Measurements from ENCODE around the gene C16orf96. TPM values are rescaled to one million over a fixed set of nuclear protein-coding genes. Genes with fewer than 3 reads are reported as not detected.
A peak's percentile ranks its signal among the peaks of the same experiment; 100 is the strongest.

C16orf96 gene
- total RNA-seq, 2 experiments from 2014 or later: 0.13 TPM

DNA sequence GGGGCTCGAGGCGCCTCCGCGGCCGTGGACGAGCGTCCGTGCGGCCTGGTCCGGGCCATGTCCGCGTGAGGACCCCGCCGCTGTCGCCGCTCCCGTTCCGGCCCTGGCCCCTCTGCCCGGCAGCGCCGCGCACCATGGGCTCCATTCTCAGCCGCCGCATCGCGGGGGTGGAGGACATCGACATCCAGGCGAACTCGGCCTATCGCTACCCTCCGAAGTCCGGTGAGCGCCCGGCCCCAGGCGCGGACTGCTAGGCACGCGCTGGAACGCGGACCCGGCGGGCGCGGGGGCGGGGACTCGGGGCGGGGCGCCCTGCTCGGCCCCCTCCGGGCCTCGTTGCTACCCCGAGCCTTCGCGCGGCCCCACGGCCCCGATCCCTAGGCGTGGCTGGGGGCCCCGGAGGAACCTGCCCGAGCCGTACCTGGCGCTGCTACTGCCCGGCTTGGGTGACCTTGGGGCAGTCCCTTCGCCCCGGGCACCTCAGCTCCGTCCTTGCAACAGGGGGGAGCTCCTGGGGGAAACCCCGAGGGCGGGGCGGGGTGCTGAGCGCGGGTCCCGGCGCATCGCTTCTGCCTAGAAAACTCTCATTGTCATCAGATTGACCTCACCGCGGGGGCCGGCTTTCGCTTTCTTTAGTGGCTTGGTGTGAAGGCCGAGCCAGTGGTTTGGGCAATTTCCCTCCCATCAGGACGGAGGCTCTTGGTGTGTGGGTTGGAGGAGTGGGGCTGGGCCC lies 68.9 kb downstream of the C16orf96 start:
- H3K4me3 Mint-ChIP-seq: peak overlapping the region; percentile 99
- DNase-seq (peak; percentile 77), ATAC-seq (peak; percentile 40)
- ChIA-PET CTCF (interaction anchor here (0.6 to 3.1 kb wide), 25 partner anchors 8 to 352 kb away, joined by 3 to 32 read pairs (median 5); partner anchors contain the start of genes ANKS3, CORO7, DNAAF8 and ROGDI), POLR2A (interaction anchor here (0.6 to 1.4 kb wide), 6 partner anchors 9 to 149 kb away, joined by 3 to 5 read pairs (median 3); partner anchors contain the start of gene HMOX2)
- peaks cover 36% of the 10 kb centered on the region for H3K4me1 Mint-ChIP-seq (ENCODE audit: low read depth)
- H3K27me3 Mint-ChIP-seq (ENCODE audit: low read depth): no peaks in the 10 kb centered on the region
- no peaks in the 10 kb centered on the region for H3K9me3 Mint-ChIP-seq (ENCODE audit: insufficient read depth)
- peak overlapping the region; percentile 97 for H3K27ac Mint-ChIP-seq
- H3K36me3 Mint-ChIP-seq (ENCODE audit: low read depth): peaks cover 24% of the 10 kb centered on the region

DNA sequence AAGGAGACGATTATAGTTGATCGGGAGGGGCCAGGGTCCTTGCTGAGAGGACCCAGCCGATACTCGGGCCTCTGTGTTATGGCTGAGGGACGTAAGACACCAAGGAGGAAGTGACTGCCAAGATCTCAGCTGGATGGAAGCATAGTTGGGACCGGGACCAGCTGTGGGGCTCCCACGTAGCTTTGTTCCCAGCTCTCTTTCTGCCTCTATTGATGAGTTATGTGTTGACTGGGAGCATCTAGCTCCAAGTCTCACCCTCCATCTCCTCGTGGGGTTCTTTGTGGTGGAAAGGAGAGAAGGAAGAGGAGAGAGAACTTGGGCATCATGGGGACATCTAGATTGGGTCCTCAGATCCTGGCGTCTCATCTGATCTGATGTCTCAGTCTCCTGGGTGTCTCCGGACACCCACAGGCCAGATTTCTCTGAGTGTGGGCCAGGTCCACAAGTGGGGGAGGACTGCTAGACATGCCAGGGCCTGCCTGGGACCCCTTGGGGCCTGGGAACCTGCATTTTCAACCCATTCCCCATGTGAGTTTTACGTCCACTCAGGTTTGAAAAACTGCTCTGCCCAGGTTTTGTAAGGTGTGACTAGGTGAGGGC lies 69.5 kb downstream of the C16orf96 start:
- no peaks in the 10 kb centered on the region for H3K9me3 Mint-ChIP-seq (ENCODE audit: insufficient read depth)
- ChIA-PET POLR2A (interaction anchor here (0.6 to 1.5 kb wide), 4 partner anchors 9 to 186 kb away, joined by 3 to 8 read pairs (median 4); no protein-coding TSS in a partner anchor), CTCF (interaction anchor here (1.0 to 3.1 kb wide), 5 partner anchors 9 to 114 kb away, joined by 5 to 27 read pairs (median 6); no protein-coding TSS in a partner anchor)

DNA sequence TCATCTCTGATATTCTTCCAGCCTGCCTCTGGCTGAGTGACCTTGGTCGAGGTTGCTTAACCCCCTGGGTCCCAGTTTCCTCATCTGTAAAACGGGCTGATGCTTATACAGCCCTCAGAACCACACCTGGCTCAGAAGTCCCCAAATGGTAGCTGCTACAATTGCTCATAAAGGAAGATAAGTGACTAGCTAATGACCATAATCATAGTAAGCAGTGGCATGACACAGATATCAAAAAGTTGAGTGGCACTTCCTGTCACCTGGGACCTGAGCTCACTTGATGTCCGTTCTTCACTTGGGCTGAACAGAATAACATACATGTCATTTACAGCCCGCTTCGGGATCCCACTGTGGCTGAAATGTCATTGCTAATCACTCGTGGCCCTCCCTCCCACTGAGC lies 70.3 kb downstream of the C16orf96 start:
- Mint-ChIP-seq H3K9me3 (ENCODE audit: insufficient read depth) (peaks cover 5% of the 10 kb centered on the region), H3K27ac (peak overlapping the region; percentile 81), H3K27me3 (ENCODE audit: low read depth) (no peaks in the 10 kb centered on the region), H3K36me3 (ENCODE audit: low read depth) (peaks cover 31% of the 10 kb centered on the region), H3K4me3 (peak overlapping the region; percentile 99), H3K4me1 (ENCODE audit: low read depth) (peaks cover 41% of the 10 kb centered on the region)
- POLR2A ChIA-PET: interaction anchor here (0.6 to 1.5 kb wide), 2 partner anchors 10 to 66 kb away, joined by 3 to 8 read pairs; no protein-coding TSS in a partner anchor
- CTCF ChIA-PET: interaction anchor here (0.9 to 3.1 kb wide), 3 partner anchors 10 to 49 kb away, joined by 3 to 27 read pairs (median 7); no protein-coding TSS in a partner anchor
- no peak for DNase-seq
- ATAC-seq: no peak

More for the DNA sequence above, 69.5 kb downstream of the C16orf96 start:
- peaks cover 24% of the 10 kb centered on the region for H3K36me3 Mint-ChIP-seq (ENCODE audit: low read depth)
- DNase-seq (no peak), ATAC-seq (no peak)
- peak overlapping the region; percentile 99 for H3K4me3 Mint-ChIP-seq
- peaks cover 36% of the 10 kb centered on the region for H3K4me1 Mint-ChIP-seq (ENCODE audit: low read depth)
- H3K27ac Mint-ChIP-seq: peak overlapping the region; percentile 97
- no peaks in the 10 kb centered on the region for H3K27me3 Mint-ChIP-seq (ENCODE audit: low read depth)

DNA sequence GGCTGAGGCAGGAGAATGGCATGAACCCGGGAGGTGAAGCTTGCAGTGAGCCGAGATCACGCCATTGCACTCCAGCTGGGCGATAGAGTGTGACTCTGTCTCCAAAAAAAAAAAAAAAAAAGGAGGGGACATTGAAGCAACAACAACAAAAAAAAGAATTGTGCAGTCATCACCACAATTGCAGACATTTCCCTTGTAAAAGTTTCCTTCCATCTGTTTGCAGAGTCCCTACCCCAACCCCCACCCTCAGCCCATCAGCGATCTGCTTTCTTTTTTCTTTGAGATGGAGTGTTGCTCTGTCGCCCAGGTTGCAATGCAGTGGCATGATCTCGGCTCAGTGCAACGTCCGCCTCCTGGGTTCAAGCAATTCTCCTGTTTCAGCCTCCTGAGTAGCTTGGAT lies 72.1 kb downstream of the C16orf96 start:
- Mint-ChIP-seq H3K4me3 (no peak overlapping the region), H3K9me3 (ENCODE audit: insufficient read depth) (peaks cover 10% of the 10 kb centered on the region), H3K27me3 (ENCODE audit: low read depth) (no peaks in the 10 kb centered on the region), H3K36me3 (ENCODE audit: low read depth) (peaks cover 38% of the 10 kb centered on the region), H3K4me1 (ENCODE audit: low read depth) (peaks cover 38% of the 10 kb centered on the region), H3K27ac (no peak overlapping the region)
- no peak for DNase-seq
- ChIA-PET CTCF (no interaction called here), POLR2A (no interaction called here)
- no peak for ATAC-seq

DNA sequence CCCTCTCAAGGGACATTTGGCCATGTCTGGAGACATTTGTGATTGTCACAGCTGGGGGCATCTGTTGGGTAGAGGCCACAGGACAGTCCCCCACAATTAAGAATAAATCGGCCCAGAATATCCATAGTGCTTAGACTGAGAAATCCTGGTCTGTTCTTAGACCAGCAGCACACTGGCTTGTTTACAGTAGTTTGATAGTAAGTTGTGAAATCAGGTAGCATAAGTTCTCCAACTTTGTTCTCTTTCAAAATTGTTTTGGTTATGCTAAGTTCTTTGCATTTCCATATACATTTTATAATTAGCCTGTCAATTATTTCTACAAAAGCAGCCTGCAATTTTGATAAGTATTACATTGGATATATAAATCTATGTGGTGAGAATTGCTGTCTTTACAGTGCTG lies 75.3 kb downstream of the C16orf96 start:
- DNase-seq: no peak
- POLR2A ChIA-PET: no interaction called here
- H3K4me3 Mint-ChIP-seq: no peak overlapping the region
- CTCF ChIA-PET: interaction anchor here (0.7 kb wide), 1 partner anchor 18 kb away, joined by 3 read pairs; no protein-coding TSS in a partner anchor
- ATAC-seq: no peak
- H3K4me1 Mint-ChIP-seq (ENCODE audit: low read depth): peaks cover 20% of the 10 kb centered on the region
- H3K27me3 Mint-ChIP-seq (ENCODE audit: low read depth): no peaks in the 10 kb centered on the region
- no peak overlapping the region for H3K27ac Mint-ChIP-seq
- H3K9me3 Mint-ChIP-seq (ENCODE audit: insufficient read depth): peaks cover 10% of the 10 kb centered on the region
- H3K36me3 Mint-ChIP-seq (ENCODE audit: low read depth): peaks cover 43% of the 10 kb centered on the region

DNA sequence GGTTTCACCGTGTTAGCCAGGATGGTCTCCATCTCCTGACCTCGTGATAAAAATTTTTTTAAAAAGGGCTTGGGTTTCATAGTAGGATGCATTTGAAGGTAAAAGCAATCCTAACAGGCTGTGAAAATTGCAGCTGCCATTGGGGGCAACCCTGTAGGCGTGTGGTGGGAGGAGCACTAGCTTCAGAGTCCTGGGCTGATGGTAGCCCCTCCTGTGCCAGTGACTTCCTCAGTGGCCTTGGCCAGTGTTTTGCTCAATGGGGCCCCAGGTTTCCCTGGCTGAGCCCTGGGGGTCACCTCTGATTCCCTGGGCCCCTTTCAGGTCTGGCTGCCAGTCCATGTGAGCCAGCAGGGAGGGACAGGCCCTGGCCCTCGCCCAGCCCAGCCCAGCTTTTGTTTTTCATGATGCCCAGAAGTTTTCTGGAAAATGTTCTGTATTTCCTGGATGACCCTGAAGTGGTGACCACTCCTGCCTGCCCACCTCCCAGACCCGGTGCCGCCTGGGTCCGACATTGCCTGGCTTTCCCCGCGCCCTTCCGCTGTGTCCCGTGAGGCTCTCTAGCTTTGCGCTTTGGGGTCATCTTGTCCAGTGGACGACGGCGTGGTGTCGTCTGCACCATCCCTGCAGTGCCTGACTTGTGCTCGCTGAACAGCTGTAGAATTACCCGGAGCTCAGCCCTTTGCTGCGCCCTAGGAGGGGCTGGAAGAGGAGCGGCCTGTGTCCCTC lies 77.9 kb downstream of the C16orf96 start:
- ATAC-seq: no peak
- Mint-ChIP-seq H3K4me3 (no peak overlapping the region), H3K27ac (no peak overlapping the region), H3K36me3 (ENCODE audit: low read depth) (peaks cover 33% of the 10 kb centered on the region), H3K9me3 (ENCODE audit: insufficient read depth) (peaks cover 10% of the 10 kb centered on the region), H3K27me3 (ENCODE audit: low read depth) (no peaks in the 10 kb centered on the region), H3K4me1 (ENCODE audit: low read depth) (peaks cover 9% of the 10 kb centered on the region)
- ChIA-PET CTCF (interaction anchor here (0.8 to 2.1 kb wide), 4 partner anchors 8 to 16 kb away, joined by 3 to 13 read pairs (median 4); partner anchors contain the start of gene MGRN1), POLR2A (no interaction called here)
- DNase-seq: no peak

DNA sequence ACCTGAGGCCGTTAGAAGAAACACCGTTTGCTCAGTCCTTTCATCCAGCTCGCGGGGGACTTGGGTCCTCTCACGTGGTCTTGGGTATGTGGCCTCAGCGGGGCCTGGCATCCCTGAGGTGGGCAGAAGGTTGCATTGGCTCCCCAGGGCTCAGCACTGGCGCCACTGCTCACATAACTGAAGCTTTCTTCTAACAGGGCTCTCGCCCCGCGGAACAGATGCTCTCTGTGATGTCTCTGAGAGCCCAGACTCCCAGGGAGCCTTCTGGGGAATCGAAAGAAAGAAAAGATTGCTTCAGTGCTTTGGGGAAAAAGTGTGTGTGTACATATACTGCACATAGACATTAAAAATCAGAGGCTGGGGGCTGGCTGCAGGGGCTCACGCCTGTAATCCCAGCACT lies 78.6 kb downstream of the C16orf96 start:
- Mint-ChIP-seq H3K27ac (no peak overlapping the region), H3K9me3 (ENCODE audit: insufficient read depth) (peaks cover 10% of the 10 kb centered on the region), H3K27me3 (ENCODE audit: low read depth) (no peaks in the 10 kb centered on the region), H3K4me3 (no peak overlapping the region), H3K4me1 (ENCODE audit: low read depth) (peaks cover 12% of the 10 kb centered on the region), H3K36me3 (ENCODE audit: low read depth) (peaks cover 29% of the 10 kb centered on the region)
- POLR2A ChIA-PET: interaction anchor here (1.3 kb wide), 1 partner anchor 10 kb away, joined by 4 read pairs; the partner anchor contains the start of gene MGRN1
- ATAC-seq (no peak), DNase-seq (no peak)
- CTCF ChIA-PET: interaction anchor here (0.8 to 1.3 kb wide), 4 partner anchors 9 to 17 kb away, joined by 3 to 5 read pairs (median 4); no protein-coding TSS in a partner anchor

DNA sequence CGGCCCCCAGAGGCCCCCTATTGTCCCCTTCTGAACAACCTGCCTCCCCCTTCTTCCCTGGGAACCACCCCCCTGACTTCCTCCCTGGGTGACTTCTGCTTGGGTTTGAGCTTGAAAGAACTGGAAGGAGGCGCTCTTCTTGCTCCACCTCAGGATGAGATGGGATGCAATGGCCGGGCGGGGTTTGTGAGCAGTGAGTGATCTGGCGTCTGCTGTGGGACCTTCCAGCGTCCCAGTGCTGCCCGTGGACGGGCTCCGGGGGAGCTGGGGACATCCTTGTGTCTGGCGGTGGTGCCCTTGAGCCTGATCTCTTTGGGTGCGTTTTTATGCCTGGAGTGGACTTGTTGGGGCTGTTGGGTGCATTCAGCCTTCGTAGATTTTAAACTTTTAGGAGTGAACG lies 80.1 kb downstream of the C16orf96 start:
- H3K4me1 Mint-ChIP-seq (ENCODE audit: low read depth): peaks cover 22% of the 10 kb centered on the region
- CTCF ChIA-PET: interaction anchor here (1.1 to 1.3 kb wide), 2 partner anchors 13 to 15 kb away, joined by 3 to 5 read pairs; no protein-coding TSS in a partner anchor
- no peak overlapping the region for H3K27ac Mint-ChIP-seq
- no peaks in the 10 kb centered on the region for H3K27me3 Mint-ChIP-seq (ENCODE audit: low read depth)
- peaks cover 25% of the 10 kb centered on the region for H3K36me3 Mint-ChIP-seq (ENCODE audit: low read depth)
- H3K9me3 Mint-ChIP-seq (ENCODE audit: insufficient read depth): peaks cover 7% of the 10 kb centered on the region
- DNase-seq: no peak
- POLR2A ChIA-PET: interaction anchor here (0.6 to 1.3 kb wide), 2 partner anchors 11 to 158 kb away, joined by 3 to 4 read pairs; partner anchors contain the start of gene MGRN1
- no peak overlapping the region for H3K4me3 Mint-ChIP-seq
- no peak for ATAC-seq

DNA sequence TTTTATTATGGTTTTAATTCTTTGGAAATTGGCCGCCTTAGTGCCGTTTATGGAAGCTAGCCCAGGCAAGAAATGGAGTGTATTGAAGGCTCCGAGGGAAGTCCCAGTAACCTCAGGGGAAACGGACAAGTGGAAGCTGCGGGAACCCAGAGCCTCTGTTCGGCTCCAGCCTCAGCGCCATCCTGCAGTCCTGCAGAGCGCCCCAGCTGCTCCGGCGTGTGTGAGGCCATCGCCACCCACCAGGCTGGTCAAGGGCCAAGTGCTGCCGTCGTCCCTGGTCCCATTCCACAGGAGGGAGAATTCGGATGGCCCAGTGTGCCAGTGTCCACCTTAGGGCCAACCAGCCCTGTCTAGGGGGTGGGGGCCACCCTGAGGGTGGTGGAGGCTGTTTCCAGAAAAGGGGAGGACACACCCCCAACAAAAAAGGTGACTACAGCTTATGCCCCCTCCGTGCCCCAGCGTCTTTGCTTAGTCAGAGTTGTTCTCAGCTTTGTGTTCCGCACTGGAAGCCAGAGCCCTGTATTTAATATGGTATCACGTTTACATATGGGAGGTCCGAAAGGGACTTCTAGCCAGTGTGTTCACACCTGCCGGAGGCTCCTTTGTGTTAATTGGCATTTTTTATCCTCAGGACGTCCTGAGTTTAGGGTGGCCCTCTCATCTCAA lies 81.5 kb downstream of the C16orf96 start:
- CTCF ChIA-PET: interaction anchor here (1.2 to 1.3 kb wide), 2 partner anchors 14 to 20 kb away, joined by 5 to 6 read pairs; partner anchors contain the start of gene MGRN1
- DNase-seq (no peak), ATAC-seq (no peak)
- Mint-ChIP-seq H3K4me1 (ENCODE audit: low read depth) (peaks cover 21% of the 10 kb centered on the region), H3K9me3 (ENCODE audit: insufficient read depth) (no peaks in the 10 kb centered on the region), H3K36me3 (ENCODE audit: low read depth) (peaks cover 16% of the 10 kb centered on the region), H3K4me3 (no peak overlapping the region), H3K27me3 (ENCODE audit: low read depth) (no peaks in the 10 kb centered on the region), H3K27ac (no peak overlapping the region)
- POLR2A ChIA-PET: no interaction called here

DNA sequence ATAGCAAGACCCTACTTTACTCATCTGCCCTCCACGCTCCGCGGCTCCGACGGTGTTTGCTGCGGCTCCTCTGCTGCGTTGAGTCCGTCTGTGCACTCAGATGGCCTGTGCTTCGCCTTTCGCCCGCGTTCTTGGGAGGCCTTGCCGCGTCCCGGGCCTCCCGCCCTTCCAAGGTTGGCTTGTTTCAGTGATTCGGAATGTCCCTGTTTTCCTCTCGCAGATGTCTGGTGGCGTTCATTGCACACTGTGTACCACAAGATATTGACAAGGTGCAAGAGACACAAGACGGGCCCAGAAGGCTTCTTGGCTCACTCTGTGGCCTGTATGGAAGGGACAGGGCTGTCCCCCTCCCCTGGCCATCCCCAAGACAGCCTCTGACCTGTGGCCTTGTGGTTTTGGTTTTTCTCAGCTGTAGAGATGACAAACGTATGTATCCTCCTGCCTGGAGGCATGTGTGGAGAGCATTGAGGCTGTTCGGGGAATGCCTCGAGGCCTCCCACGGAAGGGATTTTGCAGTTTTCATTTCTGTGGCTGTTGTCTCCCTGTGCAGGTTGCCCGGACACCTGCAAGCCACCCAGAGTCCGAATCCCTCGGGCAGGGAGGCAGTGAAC lies 83.9 kb downstream of the C16orf96 start:
- no peak for DNase-seq
- no peaks in the 10 kb centered on the region for H3K27me3 Mint-ChIP-seq (ENCODE audit: low read depth)
- H3K9me3 Mint-ChIP-seq (ENCODE audit: insufficient read depth): no peaks in the 10 kb centered on the region
- no peak overlapping the region for H3K4me3 Mint-ChIP-seq
- ChIA-PET POLR2A (no interaction called here), CTCF (no interaction called here)
- H3K36me3 Mint-ChIP-seq (ENCODE audit: low read depth): peaks cover 12% of the 10 kb centered on the region
- no peak overlapping the region for H3K27ac Mint-ChIP-seq
- ATAC-seq: no peak
- peaks cover 23% of the 10 kb centered on the region for H3K4me1 Mint-ChIP-seq (ENCODE audit: low read depth)
